ENCODE results near the gene DNAJC1.

DNA sequence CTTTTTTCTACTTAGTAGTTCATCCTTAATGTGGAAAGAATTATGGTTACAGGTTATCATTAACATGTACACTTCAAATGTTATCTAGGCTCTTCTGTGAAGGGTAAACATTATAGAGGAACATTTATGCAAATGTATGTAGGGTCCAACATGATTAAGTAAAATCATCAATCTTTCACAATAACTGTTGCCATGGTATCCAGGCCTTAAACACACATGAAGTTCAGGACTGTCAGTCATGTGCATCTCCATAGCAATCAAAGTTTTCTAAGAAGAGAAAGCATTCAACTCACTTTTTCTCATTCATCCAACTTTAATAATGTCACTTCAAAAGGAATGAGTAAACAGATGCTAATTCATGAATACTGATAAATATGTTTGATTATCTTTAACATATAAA, 83.6 kb downstream of the DNAJC1 start:
- TF ChIP-seq CREB1 (IDR thresholded peaks at IDR 0.05; ENCODE audit: low read depth) = no peak
- TF ChIP-seq, protein P1, sequence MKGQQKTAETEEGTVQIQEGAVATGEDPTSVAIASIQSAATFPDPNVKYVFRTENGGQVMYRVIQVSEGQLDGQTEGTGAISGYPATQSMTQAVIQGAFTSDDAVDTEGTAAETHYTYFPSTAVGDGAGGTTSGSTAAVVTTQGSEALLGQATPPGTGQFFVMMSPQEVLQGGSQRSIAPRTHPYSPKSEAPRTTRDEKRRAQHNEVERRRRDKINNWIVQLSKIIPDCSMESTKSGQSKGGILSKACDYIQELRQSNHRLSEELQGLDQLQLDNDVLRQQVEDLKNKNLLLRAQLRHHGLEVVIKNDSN (IDR thresholded peaks at IDR 0.05) = no peak
- no peak for TF ChIP-seq TAF1 (IDR thresholded peaks at IDR 0.05; ENCODE audit: low read depth)
- TF ChIP-seq CEBPB (IDR thresholded peaks at IDR 0.05) = no peak
- TF ChIP-seq, protein P2, sequence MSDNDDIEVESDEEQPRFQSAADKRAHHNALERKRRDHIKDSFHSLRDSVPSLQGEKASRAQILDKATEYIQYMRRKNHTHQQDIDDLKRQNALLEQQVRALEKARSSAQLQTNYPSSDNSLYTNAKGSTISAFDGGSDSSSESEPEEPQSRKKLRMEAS (IDR thresholded peaks at IDR 0.05) = no peak
- TF ChIP-seq EGR1 (IDR thresholded peaks at IDR 0.05) = no peak
- TF ChIP-seq, protein P3, sequence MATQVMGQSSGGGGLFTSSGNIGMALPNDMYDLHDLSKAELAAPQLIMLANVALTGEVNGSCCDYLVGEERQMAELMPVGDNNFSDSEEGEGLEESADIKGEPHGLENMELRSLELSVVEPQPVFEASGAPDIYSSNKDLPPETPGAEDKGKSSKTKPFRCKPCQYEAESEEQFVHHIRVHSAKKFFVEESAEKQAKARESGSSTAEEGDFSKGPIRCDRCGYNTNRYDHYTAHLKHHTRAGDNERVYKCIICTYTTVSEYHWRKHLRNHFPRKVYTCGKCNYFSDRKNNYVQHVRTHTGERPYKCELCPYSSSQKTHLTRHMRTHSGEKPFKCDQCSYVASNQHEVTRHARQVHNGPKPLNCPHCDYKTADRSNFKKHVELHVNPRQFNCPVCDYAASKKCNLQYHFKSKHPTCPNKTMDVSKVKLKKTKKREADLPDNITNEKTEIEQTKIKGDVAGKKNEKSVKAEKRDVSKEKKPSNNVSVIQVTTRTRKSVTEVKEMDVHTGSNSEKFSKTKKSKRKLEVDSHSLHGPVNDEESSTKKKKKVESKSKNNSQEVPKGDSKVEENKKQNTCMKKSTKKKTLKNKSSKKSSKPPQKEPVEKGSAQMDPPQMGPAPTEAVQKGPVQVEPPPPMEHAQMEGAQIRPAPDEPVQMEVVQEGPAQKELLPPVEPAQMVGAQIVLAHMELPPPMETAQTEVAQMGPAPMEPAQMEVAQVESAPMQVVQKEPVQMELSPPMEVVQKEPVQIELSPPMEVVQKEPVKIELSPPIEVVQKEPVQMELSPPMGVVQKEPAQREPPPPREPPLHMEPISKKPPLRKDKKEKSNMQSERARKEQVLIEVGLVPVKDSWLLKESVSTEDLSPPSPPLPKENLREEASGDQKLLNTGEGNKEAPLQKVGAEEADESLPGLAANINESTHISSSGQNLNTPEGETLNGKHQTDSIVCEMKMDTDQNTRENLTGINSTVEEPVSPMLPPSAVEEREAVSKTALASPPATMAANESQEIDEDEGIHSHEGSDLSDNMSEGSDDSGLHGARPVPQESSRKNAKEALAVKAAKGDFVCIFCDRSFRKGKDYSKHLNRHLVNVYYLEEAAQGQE (IDR thresholded peaks at IDR 0.05; ENCODE audit: low read depth) = no peak
- TF ChIP-seq RAD21 (IDR thresholded peaks at IDR 0.05; ENCODE audit: low read depth) = no peak

Measured in Ishikawa (cell line).